Caki2 (cell line): ENCODE data around the gene SUMF1. TPM values are rescaled to one million over a fixed set of nuclear protein-coding genes. Genes with fewer than 3 reads are reported as not detected.

Experiments
- DNase-seq: peaks from one replicate; pipeline ENCODE4 v3.0.0-alpha.2; 2015; ENCODE audit warnings: low read depth
- in situ Hi-C: cut with HindIII; loops from 2 replicates; pipeline ENCODE4 v1.10.0; 2016; ENCODE audit warnings: low sequenced_read_pairs, low pct_unique_long_range_greater_than_20kb, mixed read lengths
- total RNA-seq: library from RNA; depleted of rRNA; stranded (reverse); fragments of >200 nt; shearing (Covaris generic); gene quantifications from 2 replicates; pipeline ENCODE4 v1.2.3, GENCODE V29; 2014; ENCODE audit warnings: low replicate concordance

SUMF1 gene
- total RNA-seq, 1 experiment from 2014 or later = 32.3 TPM

GRCh38 chr3:4426782-4427344 lies 40.2 kb downstream of the SUMF1 start:
- in situ Hi-C loops = no loop called here

GRCh38 chr3:4426261-4426781 lies 40.7 kb downstream of the SUMF1 start:
- in situ Hi-C loops = no loop called here
- no peak for DNase-seq

More at GRCh38 chr3:4426782-4427344, 40.2 kb downstream of the SUMF1 start:
- DNase-seq = no peak

DNA sequence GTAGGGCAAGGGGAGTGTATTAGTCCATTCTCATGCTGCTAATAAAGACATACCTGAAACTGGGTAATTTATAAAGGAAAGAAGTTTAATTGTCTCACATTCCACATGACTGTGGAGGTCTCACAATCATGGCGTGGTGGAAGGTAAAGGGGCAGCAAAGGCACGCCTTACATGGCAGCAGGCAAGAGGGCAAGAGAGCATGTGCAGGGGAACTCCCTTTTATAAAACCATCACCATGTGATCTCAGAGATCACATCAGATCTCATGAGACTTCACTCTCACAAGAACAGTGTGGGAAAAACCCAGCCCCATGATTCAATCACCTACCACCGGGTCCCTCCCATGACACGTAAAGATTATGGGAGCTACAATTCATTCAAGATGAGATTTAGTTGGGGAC lies 41.4 kb downstream of the SUMF1 start:
- no peak for DNase-seq
- in situ Hi-C loops = no loop called here

DNA sequence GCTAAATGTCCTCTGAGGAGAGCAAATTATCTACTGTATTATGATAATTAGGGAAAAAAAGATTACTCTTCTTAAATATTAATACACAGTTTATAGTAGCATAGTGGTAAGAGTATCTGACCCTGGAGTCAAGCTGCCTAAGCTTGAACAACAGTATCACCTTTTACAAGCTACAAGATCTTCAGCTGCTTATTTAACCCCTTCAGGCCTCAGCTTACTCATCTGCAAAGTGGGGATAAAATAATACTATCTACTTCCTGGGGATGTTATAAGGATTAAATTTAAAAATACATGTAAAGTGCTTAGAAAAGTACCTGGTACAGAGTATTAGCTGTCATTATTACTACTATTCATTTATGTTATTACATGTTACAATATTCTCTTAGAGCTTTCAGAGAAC lies 42.0 kb downstream of the SUMF1 start:
- in situ Hi-C loops = no loop called here
- DNase-seq = no peak

GRCh38 chr3:4421121-4421520 lies 45.9 kb downstream of the SUMF1 start:
- in situ Hi-C loops = no loop called here
- peak; percentile 62 for DNase-seq

DNA sequence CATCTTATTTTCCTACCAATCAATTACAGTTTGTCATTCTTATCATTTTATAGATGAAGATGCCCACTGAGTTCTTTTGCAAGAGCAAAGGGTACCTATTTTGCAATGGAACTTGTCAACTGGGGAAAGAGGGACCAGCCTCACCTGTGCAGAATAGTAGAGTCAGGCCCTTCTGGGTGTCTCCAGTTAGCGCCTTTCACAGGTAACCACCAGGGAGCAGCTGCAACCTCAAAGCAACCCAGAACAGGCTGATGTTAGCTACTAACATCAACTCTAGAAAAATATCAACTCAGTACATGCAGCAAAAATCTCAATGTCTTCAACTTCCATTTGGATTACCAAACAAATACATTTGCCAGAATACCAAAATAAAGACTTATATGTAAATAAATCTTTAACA lies 47.1 kb downstream of the SUMF1 start:
- no peak for DNase-seq
- in situ Hi-C loops = no loop called here

DNA sequence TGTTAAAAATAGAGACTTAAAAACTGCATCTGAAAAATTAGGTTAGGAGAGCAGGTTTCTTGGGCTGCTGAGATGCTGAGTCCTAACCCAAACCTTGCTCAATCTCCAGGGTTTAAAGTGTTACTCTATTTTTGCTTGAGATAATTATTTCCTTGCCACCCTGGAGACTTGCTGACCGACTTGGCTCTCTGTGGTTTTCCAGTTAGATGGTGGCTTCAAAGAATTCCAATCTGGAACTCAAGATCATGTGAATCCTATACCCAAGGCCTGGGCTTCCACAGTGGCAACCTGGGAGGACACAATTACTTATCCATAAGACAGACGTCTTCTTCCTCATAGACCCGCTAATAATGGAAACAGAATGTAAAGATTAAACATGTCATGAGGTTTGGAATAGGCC lies 47.7 kb downstream of the SUMF1 start:
- DNase-seq = no peak
- in situ Hi-C loops = no loop called here

DNA sequence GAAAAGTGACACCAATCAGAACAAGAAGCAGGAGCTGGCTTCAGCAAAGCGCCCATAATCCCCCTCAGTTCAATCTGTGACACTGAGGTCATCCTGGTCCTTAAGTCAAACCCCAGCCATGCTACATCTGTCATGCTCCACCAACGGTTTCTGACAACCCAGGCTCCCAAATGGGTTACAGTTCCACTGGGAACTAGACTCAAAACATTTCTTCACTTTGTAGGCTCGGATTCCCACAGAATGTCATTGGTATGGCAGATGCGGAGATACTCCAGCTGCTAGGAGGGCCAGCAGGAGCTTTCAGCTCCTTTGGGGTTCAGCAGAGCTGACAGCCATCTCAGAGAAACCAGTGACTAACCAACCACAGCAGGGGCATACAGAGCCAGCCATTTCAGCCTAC lies 48.9 kb downstream of the SUMF1 start:
- DNase-seq = no peak
- in situ Hi-C loops = no loop called here

GRCh38 chr3:4417449-4417848 lies 49.6 kb downstream of the SUMF1 start:
- DNase-seq = no peak
- in situ Hi-C loops = no loop called here

DNA sequence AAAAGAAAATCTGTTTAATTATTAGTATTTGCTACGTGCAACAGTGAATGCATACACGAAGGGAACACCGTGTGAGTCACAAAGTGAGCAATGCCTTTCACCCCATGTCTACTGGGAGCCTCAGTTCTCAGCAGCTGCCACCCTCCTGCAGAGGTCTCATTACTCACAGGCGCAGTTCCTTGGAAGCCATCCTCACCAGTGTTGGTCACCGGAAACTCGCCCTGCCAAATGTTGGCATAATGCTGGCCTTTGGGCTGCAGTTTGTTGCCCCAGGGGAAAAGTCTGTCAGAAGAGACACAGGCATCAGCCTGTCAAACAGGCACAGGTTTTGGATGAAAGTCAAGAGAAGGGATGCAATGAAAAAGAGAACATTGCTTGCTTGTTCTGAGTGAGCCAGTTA lies 50.1 kb downstream of the SUMF1 start:
- in situ Hi-C loops = no loop called here

GRCh38 chr3:4416427-4416945 lies 50.6 kb downstream of the SUMF1 start:
- in situ Hi-C loops = no loop called here
- DNase-seq = no peak

More for the DNA sequence above, 50.1 kb downstream of the SUMF1 start:
- DNase-seq = peak; percentile 80

- in situ Hi-C loops = no loop called here
- no peak for DNase-seq
Observed at GRCh38 chr3:4413467-4413866, 53.6 kb downstream of the SUMF1 start.

GRCh38 chr3:4411833-4412232 lies 55.2 kb downstream of the SUMF1 start:
- in situ Hi-C loops = no loop called here
- DNase-seq = no peak

DNA sequence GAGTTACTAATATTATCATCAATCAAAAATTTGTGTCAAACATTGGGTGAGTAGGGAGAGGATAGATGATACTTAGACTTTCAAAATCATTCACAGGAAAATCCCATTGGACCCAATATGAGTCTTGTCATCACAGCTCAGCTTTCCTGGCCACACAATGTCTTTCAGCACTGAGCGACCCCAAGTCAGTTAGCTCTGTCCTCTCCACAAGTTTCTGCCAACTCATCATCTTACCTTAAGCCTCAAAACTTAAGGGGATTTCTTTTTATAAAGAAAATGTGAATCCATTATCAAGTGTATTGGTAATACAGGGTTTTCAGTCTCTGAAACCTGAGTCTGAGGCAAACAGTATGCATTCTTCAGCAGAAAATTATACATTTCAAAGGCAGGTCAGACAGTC lies 55.8 kb downstream of the SUMF1 start:
- no peak for DNase-seq
- in situ Hi-C loops = no loop called here

DNA sequence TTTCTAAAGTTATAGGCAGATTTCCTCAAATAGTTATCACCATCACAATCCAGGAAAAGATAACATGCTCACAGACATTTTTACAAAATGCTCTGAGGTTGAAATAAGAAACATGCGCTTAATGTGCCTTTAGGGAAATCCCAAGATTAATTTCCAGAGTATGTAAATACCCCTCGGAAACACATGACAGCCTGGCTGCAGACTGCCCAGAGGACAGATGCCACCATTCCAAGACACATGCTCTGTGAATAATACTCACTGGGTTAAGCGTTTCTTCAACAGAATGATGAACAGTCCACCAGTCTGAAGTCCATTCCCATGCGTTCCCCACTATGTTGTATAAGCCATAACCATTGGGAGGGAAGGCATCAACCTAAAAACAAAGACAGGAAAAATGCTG lies 56.5 kb downstream of the SUMF1 start:
- DNase-seq = no peak
- in situ Hi-C loops = no loop called here

GRCh38 chr3:4409971-4410573 lies 57.0 kb downstream of the SUMF1 start:
- in situ Hi-C loops = no loop called here
- DNase-seq = no peak

GRCh38 chr3:4409415-4409814 lies 57.7 kb downstream of the SUMF1 start:
- in situ Hi-C loops = no loop called here
- DNase-seq = no peak

DNA sequence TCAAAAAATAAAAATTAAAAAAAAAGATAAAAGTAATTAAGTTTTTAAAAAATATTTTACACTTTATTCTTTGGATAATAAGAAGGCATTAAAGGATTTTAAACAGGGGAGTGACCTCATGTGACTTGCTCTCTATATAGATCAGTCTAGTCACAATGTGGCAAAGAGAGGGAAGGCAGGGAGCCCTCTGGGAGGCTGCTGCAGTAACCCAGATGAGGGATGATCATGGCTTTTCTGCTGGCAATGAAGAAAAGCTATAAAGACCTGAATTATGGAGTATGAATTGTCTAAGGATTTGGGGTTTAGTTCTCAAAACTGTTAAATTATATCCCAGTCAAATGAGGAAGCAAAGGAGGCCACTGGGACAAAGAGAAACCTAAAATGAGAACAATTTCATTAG lies 58.1 kb downstream of the SUMF1 start:
- in situ Hi-C loops = no loop called here
- no peak for DNase-seq

DNA sequence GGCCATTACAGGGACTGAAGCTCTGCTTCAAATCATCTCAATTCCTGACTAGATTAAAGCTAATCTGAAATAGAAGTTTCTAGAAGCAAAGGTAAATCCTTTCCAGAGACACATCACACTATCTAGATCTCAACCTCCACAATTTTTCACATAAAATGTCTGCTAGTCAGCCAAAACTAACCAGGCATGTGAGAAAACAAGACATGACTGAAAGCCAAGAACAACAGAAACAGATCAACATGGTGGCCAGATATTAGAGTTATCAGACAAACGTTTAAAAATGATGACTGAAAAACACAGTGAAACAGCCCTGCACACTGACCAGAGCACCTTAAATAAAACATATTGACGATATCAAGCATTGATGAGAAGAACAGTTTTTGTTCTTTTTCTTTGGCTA lies 59.1 kb downstream of the SUMF1 start:
- DNase-seq = no peak
- in situ Hi-C loops = no loop called here
